HG03521 (cell line): ENCODE measurements around the gene HOXA5.

Source experiments
- ATAC-seq: cut with Tn5 transposase; IDR thresholded peaks from one replicate; pipeline ENCODE4 v1.9.1; 2021; ENCODE audit warnings: mild to moderate bottlenecking, moderate library complexity; ENCODE audit not compliant: unreplicated experiment

The HOXA5 gene

GRCh38 chr7:27160546-27161213, 17.2 kb upstream of the HOXA5 start:
- ATAC-seq: peak; percentile 40

GRCh38 chr7:27160145-27160545, 16.7 kb upstream of the HOXA5 start:
- ATAC-seq: no peak

- no peak for ATAC-seq
Measured at GRCh38 chr7:27159266-27160144, 16.0 kb upstream of the HOXA5 start.

- no peak for ATAC-seq
Measured at GRCh38 chr7:27158436-27159265, 15.2 kb upstream of the HOXA5 start.

GRCh38 chr7:27157702-27158431, 14.4 kb upstream of the HOXA5 start:
- ATAC-seq: no peak

GRCh38 chr7:27156916-27157701, 13.6 kb upstream of the HOXA5 start:
- ATAC-seq: no peak

GRCh38 chr7:27156508-27156898, 13.0 kb upstream of the HOXA5 start, which contains the start of gene HOXA7:
TSS of gene HOXA7 (minus strand) at chr7:27156675. CDS start at chr7:27156545, 130 bp downstream.
- no peak for ATAC-seq

- no peak for ATAC-seq
Measured at GRCh38 chr7:27155816-27156507, 12.5 kb upstream of the HOXA5 start.

- ATAC-seq: no peak
Measured at GRCh38 chr7:27154901-27155815, 11.7 kb upstream of the HOXA5 start.

- no peak for ATAC-seq
Measured at GRCh38 chr7:27154369-27154768, 10.9 kb upstream of the HOXA5 start.

- ATAC-seq: no peak
Measured at GRCh38 chr7:27153526-27153925, 10.0 kb upstream of the HOXA5 start.

GRCh38 chr7:27152816-27153442, 9.4 kb upstream of the HOXA5 start:
- ATAC-seq: no peak

- no peak for ATAC-seq
Measured at GRCh38 chr7:27151931-27152815, 8.7 kb upstream of the HOXA5 start, which contains the start of gene HOXA3. TSS of gene HOXA3 (minus strand) at chr7:27152583. CDS start at chr7:27110640, 41,943 bp downstream.

- no peak for ATAC-seq
Measured at GRCh38 chr7:27151341-27151930, 8.0 kb upstream of the HOXA5 start.

GRCh38 chr7:27150568-27151340, 7.3 kb upstream of the HOXA5 start:
- peak; percentile 73 for ATAC-seq
